Dedifferentiated amniotic fluid mesenchymal stem cell (primary cell): ENCODE measurements around the gene TBKBP1.
"Not testable (repeated sequence)": the region's sequence is repeated elsewhere in the genome, so short reads cannot be mapped to it uniquely, and the experiment has no call there.

Experiments
- DNase-seq: peaks from one replicate; pipeline ENCODE4 v3.0.0-alpha.2; 2016; ENCODE audit errors: extremely low spot score

TBKBP1 gene

DNA sequence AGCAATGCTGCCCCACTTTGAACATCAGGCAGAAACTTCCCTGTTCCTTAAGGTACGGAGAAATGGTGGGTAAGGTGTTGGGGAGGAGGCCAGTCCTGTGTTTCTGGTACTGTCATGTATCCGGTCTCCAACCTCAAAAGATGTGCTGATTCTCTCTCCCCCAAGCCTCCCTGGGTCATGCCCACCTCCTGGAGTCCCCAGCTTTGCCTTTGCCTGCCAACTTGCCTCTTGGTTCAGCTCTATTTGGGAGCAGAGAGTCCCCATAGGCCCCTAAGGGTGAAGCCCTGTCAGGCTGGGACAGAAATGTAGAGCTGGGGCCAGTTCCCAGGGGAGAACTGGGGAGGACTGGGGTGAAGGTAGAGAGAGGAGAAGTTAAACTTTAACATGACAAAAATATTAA, 37.4 kb downstream of the TBKBP1 start:
- DNase-seq: no peak

DNA sequence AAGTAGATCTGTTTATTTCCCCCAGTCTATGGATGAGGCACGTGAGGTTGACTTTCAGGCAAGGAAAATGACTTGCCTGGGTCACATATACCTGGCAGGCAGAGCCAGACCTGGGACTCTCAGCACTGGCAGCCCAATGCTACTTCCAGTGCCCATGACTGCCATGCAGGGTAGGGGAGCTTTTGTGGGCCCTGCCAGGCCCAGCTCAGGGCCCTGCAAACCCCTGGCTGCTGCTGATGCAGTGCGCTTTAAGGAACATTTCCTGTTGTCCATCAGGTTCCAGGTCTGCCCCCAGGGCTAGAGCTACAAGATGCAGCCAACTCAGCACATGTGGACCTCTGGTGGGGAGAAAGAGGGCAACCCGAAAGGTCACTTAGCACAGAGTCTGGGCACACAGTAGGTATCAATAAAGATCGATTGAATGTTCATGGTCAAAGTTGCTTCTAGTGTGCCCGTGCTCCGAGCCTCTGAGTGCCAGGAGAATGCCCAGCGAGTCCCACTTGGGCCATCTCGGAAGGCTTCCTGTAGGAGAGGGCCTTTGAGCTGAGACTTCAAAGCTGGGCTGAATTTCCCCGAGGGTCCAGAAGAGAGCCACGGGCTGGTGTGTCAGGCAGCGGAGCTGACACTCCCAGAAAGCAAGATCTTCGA, 38.6 kb downstream of the TBKBP1 start:
- no peak for DNase-seq

DNA sequence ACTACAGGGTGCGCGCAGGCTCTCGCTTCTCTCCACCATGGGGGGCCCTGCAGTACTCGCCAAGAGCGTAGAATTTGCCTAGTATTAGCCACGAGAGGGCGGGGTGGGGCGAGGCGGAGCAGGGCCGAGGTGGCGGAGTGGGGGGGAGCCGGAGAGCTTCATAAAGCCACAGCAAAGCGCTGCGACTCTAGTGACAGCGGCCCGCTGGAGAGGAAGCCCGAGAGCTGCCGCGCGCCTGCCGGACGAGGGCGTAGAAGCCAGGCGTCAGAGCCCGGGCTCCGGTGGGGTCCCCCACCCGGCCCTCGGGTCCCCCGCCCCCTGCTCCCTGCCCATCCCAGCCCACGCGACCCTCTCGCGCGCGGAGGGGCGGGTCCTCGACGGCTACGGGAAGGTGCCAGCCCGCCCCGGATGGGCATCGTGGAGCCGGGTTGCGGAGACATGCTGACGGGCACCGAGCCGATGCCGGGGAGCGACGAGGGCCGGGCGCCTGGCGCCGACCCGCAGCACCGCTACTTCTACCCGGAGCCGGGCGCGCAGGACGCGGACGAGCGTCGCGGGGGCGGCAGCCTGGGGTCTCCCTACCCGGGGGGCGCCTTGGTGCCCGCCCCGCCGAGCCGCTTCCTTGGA, 39.2 kb downstream of the TBKBP1 start, which contains the start of gene TBX21:
TBX21 (plus strand) TSS at position 190 of the 627 bp plus-strand sequence; CDS start at position 409, 219 bp downstream.
- no peak for DNase-seq

DNA sequence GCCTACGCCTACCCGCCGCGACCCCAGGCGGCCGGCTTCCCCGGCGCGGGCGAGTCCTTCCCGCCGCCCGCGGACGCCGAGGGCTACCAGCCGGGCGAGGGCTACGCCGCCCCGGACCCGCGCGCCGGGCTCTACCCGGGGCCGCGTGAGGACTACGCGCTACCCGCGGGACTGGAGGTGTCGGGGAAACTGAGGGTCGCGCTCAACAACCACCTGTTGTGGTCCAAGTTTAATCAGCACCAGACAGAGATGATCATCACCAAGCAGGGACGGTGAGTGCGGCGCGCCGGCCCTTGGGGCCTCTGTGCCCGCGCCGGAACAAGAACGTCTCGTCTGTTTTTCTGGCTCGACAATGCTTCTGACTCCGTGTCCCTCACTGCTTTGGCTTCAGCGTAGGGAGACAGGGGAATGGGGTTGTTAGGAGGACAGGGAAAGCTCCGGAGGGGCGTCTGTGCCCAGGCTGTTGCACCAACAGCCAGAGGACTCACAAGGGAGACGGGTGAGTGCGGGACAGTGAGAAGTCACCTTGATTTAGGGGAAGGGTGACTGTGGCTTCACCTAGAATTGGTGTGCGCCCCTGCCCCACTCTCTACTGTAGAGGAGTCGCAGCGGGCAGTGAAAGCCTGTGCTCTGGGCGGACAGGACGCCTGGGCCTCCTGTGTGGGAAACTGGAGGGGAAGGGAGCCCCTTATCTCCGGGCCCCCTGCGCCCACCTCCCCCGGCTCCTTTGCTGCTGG, 39.9 kb downstream of the TBKBP1 start:
- no peak for DNase-seq

DNA sequence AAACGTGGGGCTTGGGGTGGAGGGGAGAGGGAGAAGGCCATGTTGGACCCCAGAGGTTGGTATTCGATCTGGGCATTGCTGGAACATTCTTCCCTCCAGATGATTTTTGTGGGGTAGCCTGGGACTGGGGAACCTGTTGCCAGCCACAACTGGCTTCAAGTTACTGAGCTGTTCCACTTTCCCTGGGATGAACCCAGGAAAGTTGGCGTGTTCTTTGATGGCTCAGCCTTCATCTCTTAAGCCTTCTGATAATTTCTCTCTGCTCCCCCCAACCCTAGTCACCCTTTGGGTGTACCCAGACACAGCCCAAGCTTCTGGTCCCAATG, 41.1 kb downstream of the TBKBP1 start:
- no peak for DNase-seq

DNA sequence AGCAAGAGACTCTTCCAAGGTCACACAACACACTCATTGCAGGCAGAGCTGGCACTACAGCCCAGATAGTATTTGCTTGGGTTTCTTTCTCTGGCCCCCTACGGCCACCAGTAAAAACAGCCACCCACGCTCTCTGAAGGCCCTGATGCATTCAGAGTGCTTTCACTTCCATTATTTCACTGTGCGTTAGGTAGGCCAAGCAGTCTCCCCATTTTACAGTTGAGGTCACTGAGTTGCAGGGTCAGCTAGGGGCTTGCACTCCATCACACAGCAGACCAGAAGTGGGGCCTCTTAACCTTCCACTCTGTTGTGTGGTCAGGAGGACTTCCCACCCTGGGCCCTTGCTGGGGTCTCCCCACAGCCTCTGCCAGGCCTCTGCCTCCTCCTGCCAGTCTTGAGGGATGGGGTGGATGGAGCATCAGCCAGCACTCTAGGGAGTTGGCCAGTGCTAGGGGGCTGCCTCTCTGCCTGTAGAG, 41.6 kb downstream of the TBKBP1 start:
- DNase-seq: no peak

DNA sequence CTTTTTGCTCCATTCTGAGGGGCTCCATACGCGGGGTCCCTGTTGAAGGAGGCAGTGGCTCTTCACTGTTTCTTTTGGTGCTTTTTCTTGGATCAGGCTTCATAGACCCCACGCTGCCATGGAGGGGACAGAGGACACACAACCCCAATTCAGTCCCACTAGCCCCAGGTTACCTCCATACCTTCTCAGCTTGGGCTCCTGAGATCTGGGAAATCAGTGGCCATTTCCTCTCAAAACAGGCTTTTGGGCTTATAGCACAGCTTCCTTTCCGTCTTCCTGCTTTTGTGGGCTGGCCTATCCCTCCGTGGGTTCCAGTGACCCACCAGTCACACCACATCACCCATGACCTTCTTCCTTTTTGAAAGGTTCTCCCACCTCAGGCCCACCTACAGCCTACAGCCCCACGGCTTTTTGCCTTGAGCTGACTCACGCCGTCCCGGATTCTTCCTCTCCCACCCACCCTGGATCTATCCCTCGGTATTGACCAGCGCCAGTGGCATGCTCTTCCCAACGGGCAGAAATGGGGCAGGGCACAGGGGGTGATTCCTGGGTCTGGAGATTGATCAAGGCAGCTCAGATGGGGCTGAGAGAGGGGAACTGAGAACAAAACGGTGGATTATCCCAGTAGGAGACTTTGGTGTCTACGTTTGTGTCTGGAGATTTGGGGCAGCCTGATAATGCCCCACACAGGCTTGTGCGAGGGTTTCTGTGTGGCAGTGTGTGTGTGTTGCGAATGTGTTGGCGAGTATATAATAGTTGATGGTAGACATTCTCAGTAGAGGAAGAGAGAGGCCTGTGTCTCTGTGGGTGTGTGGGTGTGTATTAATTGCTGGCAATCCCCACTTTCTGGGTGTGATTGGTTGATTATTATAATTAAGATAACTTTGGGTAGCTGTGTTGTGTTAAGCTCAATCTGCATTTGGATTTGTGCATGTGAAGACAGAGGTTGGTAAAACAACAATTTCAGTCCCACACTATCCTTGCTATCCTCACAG, 42.8 kb downstream of the TBKBP1 start:
- DNase-seq: no peak

DNA sequence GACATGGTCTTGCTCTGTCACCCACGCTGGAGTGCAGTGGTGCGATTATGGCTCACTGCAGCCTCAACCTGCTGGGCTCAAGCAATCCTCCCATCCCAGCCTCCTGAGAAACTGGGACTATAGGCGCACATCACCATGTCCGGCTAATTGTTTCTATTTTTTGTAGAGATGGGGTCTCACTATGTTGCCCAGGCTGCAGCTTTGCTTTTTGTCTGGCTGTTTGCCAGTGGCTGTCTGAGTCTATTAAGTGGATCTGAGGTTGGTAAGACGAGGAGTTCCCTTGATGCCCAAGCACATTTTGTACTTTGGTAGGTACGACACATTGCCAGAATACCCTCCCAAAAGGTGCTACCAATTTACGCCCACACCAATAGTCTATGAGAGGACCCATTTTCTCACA, 44.2 kb downstream of the TBKBP1 start:
- DNase-seq: no peak

DNA sequence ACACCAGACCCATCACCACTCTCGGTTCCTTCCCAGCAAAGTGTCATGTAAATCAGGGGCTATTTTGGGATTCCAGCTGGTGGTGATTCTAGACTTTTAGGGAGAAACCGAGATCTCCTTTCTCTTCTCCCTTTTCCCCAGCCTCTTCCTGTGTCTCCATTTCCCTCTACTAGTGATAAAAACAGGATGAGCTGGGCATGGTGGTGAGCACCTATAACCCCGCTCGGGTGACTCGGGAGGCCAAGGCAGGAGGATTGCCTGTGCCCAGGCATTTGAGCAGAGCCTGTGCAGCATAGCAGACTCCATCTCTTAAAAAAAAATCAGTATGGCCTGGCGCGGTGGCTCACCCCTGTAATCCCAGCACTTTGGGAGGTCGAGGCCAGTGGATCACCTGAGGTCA, 45.2 kb downstream of the TBKBP1 start:
- DNase-seq: no peak

DNA sequence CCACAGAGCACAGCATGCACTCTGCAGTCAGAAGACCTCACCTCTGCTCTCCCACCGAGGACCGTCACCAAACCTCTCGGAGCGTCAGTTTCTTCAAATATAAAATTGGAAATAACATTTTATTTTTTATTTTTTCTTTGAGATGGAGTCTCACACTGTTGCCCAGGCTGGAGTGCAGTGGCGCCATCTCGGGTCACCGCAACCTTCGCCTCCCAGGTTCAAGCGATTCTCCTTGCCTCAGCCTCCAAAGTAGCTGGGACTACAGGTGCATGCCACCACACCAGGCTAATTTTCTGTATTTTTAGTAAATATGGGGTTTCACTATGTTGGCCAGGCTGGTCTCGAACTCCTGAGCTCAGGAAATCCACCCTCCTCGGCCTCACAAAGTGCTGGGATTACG, 46.0 kb downstream of the TBKBP1 start:
- not testable (repeated sequence) for DNase-seq

DNA sequence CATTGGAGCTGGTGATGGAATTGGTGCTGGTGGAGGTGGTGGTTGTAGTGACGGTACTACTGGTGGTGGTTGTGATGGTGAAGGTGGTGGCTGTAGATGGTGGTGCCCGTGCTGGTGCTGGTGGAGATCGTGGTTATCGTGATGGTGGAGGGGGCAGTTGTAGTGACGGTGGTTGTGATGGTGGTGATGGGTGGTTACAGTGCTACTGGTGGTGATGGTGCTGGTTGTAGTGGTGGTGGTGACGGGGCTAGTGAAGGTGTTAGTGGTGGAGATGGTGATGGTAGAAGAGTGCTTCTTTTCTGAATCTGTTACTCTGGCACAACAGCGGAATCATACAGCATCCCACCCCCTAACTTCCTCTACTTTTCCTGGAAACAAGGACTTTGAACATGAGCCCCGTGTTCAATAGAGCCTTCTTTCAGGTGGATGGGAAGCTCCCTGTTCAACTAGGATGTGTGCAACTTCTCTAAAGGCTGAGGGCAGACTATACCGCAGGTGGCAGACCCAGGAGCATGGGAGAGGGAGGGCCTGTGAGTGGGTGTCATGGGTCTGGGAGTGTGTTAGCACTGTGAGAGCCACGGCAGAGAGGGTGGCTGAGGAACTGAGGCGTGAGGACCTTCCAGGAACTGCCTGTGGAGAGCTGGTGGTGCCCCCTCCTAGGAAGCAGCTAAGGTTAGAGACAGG, 47.3 kb downstream of the TBKBP1 start:
- DNase-seq: no peak

DNA sequence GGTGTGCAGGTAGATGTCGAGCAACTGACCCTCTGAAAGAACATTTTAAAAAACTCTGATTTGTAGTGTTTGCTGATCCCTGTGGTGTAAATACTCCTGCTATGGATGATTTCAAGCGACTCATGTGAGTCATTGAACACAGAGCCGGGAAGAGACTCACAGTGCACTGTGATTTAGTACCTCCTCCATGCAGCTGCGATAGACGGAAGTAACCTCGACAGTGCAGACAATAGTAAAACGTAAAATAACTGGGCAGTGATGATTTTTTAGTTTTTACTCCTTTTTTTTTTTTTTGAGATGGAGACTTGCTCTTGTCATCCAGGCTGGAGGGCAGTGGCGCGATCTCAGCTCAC, 47.8 kb downstream of the TBKBP1 start:
- DNase-seq: no peak

DNA sequence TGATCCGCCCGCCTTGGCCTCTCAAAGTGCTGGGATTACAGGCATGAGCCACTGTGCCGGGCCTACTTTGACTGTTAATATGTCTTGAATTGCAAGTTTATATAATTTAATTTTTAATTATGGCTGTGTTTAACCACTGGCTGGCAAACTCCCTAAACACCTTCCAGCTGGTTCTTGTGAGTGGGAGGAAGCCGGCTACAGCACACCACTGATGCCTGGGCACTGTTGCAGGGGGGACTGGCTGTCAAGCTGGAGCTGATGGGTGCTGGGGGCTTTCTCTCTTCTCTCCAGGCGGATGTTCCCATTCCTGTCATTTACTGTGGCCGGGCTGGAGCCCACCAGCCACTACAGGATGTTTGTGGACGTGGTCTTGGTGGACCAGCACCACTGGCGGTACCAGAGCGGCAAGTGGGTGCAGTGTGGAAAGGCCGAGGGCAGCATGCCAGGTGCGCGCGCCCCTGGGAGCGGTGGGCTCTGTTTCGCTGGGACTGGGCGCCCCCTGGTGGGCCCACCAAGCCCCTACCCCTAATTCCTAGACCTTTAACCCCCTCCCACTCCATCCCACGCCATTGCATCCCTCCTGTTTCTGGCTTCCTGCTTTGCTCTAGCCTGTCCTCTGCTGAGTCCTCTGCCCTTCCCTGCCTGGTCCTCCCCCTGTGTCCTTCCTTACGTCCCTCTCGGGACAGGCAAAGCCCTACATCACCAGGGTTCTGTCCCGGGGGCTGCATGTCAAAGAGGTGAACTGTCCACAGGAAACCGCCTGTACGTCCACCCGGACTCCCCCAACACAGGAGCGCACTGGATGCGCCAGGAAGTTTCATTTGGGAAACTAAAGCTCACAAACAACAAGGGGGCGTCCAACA, 48.6 kb downstream of the TBKBP1 start:
- no peak for DNase-seq

DNA sequence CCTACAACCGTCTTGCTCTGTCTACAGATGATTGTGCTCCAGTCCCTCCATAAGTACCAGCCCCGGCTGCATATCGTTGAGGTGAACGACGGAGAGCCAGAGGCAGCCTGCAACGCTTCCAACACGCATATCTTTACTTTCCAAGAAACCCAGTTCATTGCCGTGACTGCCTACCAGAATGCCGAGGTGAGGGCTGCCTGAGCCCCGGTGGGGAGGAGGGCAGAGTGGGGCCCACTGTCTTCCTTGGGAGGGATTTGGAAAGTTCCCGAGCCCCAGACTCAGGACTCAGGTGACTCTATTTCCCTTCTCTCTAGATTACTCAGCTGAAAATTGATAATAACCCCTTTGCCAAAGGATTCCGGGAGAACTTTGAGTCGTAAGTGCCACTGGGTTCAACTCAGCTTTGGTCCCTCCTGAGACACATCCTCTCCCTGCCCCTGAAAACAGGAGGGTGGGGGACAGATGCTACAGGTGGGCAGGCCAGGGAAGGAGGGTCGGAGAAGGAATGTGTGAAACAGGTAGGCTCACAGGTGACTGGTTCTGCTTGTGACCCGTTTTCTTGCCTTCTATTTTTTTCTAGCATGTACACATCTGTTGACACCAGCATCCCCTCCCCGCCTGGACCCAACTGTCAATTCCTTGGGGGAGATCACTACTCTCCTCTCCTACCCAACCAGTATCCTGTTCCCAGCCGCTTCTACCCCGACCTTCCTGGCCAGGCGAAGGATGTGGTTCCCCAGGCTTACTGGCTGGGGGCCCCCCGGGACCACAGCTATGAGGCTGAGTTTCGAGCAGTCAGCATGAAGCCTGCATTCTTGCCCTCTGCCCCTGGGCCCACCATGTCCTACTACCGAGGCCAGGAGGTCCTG, 50.4 kb downstream of the TBKBP1 start:
- DNase-seq: no peak

DNA sequence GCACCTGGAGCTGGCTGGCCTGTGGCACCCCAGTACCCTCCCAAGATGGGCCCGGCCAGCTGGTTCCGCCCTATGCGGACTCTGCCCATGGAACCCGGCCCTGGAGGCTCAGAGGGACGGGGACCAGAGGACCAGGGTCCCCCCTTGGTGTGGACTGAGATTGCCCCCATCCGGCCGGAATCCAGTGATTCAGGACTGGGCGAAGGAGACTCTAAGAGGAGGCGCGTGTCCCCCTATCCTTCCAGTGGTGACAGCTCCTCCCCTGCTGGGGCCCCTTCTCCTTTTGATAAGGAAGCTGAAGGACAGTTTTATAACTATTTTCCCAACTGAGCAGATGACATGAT, 51.0 kb downstream of the TBKBP1 start:
- no peak for DNase-seq

DNA sequence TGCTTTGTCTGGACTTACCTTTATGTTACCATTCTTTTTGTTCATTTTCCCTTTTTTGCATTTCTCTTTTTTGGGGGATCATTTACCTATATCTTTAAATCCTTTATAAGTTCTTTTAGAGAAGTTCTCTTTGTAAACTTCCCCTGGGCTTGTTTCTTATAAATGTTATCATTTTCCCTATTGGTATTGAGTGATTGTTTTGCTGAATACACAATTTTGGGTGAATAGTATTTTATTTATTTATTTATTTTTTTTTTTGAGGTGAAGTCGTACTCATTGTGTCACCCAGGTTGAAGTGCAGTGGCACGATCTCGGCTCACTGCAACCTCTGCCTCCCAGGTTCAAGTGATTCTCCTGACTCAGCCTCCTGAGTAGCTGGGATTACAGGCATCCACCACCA, 57.5 kb downstream of the TBKBP1 start:
- no peak for DNase-seq

DNA sequence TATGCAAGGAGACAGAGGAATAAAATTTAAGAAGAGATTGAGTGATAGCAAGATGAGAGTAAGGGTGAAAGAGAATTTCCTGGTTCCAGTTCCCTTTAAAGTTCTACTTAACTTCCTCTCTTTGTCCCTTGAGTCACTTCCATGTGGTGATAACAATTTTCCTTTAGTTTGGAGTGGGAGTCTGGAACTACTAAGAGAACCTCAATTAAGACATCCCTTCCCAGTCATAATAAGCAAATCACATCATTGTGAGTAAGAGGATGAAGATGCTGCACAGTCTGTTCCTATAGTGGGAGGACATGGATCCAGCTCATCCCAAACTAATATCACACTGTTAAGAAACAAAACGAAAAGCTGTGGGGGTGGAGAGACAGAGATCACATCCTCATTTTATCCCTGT, 63.4 kb downstream of the TBKBP1 start:
- no peak for DNase-seq

DNA sequence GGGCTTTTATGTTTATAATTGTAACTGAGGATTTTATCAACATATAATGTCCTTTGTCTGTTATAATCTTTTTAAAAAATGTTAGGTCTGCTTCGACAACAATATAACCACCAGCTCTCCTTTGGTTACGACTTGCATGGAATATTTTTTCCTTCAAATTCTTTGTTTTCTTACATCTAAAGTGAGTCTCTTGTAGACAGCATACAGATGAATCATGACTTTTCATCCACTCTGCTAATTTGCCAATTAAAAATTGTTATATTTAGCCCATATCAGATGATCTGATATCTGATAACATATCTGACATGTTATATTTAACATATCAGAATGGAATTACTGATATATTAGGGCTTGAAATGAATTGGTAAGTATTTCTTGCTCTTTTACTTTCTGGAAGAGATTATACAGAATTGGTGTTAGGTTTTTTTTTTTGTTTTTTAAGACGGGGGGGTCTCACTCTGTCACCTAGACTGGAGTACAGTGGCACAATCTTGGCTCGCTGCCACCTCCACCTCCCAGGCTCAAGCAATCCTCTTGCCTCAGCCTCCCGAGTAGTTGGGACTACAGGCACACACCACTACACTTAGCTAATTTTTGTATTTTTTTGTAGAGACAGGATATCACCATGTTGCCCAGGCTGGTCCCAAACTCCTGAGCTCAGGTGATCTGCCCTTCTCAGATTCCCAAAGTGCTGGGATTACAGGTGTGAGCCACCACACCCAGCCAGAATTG, 66.6 kb downstream of the TBKBP1 start:
- no peak for DNase-seq
